ENCODE measurements around the gene SLC44A5.

Gene SLC44A5

GRCh38 chr1:75449998-75450397, 160.9 kb downstream of the SLC44A5 start:
- TF ChIP-seq CTCF (IDR thresholded peaks at IDR 0.05; ENCODE audit: low read depth, low read length, missing control alignments) = no peak
- no peak for DNase-seq (ENCODE audit: extremely low read depth, low read depth)

GRCh38 chr1:75444220-75444619, 166.7 kb downstream of the SLC44A5 start:
- no peak for DNase-seq (ENCODE audit: extremely low read depth, low read depth)
- TF ChIP-seq CTCF (IDR thresholded peaks at IDR 0.05; ENCODE audit: low read depth, low read length, missing control alignments) = no peak
- no peak overlapping the region for H3K4me3 ChIP-seq (replicated peaks; ENCODE audit: low read depth, low read length)

More at GRCh38 chr1:75449998-75450397, 160.9 kb downstream of the SLC44A5 start:
- no peak overlapping the region for H3K4me3 ChIP-seq (replicated peaks; ENCODE audit: low read depth, low read length)

- DNase-seq (ENCODE audit: extremely low read depth, low read depth) = no peak
- no peak for TF ChIP-seq CTCF (IDR thresholded peaks at IDR 0.05; ENCODE audit: low read depth, low read length, missing control alignments)
- H3K4me3 ChIP-seq (replicated peaks; ENCODE audit: low read depth, low read length) = no peak overlapping the region
Measured at GRCh38 chr1:75440274-75440673, 170.6 kb downstream of the SLC44A5 start.

GRCh38 chr1:75438355-75438754, 172.6 kb downstream of the SLC44A5 start:
- TF ChIP-seq CTCF (IDR thresholded peaks at IDR 0.05; ENCODE audit: low read depth, low read length, missing control alignments) = no peak
- H3K4me3 ChIP-seq (replicated peaks; ENCODE audit: low read depth, low read length) = no peak overlapping the region
- DNase-seq (ENCODE audit: extremely low read depth, low read depth) = no peak

GRCh38 chr1:75431843-75432242, 179.1 kb downstream of the SLC44A5 start:
- TF ChIP-seq CTCF (IDR thresholded peaks at IDR 0.05; ENCODE audit: low read depth, low read length, missing control alignments) = no peak
- DNase-seq (ENCODE audit: extremely low read depth, low read depth) = no peak

GRCh38 chr1:75430526-75430925, 180.4 kb downstream of the SLC44A5 start:
- DNase-seq (ENCODE audit: extremely low read depth, low read depth) = no peak
- TF ChIP-seq CTCF (IDR thresholded peaks at IDR 0.05; ENCODE audit: low read depth, low read length, missing control alignments) = no peak
- no peak overlapping the region for H3K4me3 ChIP-seq (replicated peaks; ENCODE audit: low read depth, low read length)

More at GRCh38 chr1:75431843-75432242, 179.1 kb downstream of the SLC44A5 start:
- H3K4me3 ChIP-seq (replicated peaks; ENCODE audit: low read depth, low read length) = no peak overlapping the region

- no peak for DNase-seq (ENCODE audit: extremely low read depth, low read depth)
- no peak overlapping the region for H3K4me3 ChIP-seq (replicated peaks; ENCODE audit: low read depth, low read length)
- TF ChIP-seq CTCF (IDR thresholded peaks at IDR 0.05; ENCODE audit: low read depth, low read length, missing control alignments) = no peak
Measured at GRCh38 chr1:75426688-75427087, 184.2 kb downstream of the SLC44A5 start.

Measured in HFF-Myc (cell line).